ENCODE results near the gene NAPA. TPM values are rescaled to one million over a fixed set of nuclear protein-coding genes. Genes with fewer than 3 reads are reported as not detected.

Gene NAPA
- total RNA-seq, 1 donor from 2014 or later, result 102 TPM

DNA sequence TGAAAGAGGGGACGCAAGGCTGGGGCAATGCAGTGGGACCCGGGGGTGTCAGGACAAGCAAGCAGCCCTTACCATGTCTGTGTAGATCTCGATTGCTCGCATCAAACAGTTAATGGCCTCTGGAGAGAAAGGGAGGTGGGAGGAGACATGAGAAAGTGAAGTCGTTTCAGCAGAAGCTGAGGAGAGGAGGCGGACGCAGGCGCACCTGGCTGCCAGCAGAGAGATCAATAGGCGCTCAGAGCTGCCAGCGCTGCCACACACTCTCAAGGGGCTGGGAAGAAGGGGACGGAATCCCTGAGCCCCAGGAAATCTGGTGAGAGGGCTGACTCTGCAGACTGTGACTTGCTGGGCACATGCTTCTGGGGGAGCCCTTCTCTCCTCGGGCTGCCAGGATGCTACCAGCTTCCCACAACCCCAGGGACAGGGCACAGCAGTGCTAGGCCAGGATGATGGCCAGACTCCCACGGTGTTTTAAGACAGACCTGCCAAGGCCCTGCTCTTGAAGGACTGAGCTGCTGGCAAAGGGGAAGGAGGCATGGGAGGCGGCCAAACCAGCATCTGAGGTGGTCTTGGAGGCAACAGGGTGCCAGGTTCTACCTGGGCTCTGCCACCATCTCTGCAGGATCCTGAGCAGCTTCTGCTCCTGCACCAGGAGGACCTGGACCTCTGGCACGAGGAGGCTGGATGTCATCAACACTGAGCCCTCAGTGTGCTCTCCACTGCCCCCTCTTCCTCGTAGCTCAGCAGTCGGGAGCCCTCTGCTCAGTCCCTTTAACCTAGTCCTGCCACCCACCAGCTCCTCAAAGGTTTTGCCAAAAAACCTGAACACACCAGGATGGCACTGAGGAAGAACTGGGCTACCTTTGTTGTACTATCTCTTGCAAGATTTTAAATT, 19.1 kb downstream of the NAPA start:
- intact Hi-C loops (cut with DNase I), result no loop called here
- Histone ChIP-seq H3K9me3 (no peaks in the 10 kb centered on the region), H3K27me3 (no peaks in the 10 kb centered on the region), H3K36me3 (peaks cover 53 to 79% of the 10 kb centered on the region in 2 donors), H3K4me1 (no peaks in the 10 kb centered on the region), H3K27ac (no peak overlapping the region), H3K4me3 (no peak overlapping the region)
- TF ChIP-seq, protein P1, sequence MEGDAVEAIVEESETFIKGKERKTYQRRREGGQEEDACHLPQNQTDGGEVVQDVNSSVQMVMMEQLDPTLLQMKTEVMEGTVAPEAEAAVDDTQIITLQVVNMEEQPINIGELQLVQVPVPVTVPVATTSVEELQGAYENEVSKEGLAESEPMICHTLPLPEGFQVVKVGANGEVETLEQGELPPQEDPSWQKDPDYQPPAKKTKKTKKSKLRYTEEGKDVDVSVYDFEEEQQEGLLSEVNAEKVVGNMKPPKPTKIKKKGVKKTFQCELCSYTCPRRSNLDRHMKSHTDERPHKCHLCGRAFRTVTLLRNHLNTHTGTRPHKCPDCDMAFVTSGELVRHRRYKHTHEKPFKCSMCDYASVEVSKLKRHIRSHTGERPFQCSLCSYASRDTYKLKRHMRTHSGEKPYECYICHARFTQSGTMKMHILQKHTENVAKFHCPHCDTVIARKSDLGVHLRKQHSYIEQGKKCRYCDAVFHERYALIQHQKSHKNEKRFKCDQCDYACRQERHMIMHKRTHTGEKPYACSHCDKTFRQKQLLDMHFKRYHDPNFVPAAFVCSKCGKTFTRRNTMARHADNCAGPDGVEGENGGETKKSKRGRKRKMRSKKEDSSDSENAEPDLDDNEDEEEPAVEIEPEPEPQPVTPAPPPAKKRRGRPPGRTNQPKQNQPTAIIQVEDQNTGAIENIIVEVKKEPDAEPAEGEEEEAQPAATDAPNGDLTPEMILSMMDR (IDR thresholded peaks at IDR 0.05), result no peak
- DNase-seq (ENCODE audit: low spot score in 2 of 2), result no peak

DNA sequence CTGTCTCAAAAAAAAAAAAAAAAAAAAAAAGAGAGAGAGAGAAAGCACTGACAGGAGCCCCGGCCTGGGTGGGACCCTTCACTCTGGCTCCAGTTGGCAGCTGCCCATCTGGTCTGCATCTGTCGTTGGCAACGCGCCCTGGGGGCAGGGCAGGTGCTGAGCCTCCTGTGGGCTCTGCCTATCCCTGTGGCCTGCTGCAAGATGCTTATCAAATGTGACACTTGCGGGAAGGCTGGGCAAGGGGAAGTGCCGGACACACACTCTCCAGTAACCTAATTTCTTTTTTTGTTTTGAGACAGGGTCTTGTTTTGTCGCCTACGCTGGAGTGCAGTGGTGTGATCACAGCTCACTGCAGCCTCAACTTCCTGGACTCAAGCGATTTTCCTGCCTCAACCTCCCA, 20.1 kb downstream of the NAPA start:
- no peaks in the 10 kb centered on the region for H3K9me3 ChIP-seq
- H3K27ac ChIP-seq, result no peak overlapping the region
- H3K4me1 ChIP-seq, result no peaks in the 10 kb centered on the region
- no peak for DNase-seq (ENCODE audit: low spot score in 2 of 2)
- no peak overlapping the region for H3K4me3 ChIP-seq
- intact Hi-C loops (cut with DNase I), result no loop called here
- H3K27me3 ChIP-seq, result no peaks in the 10 kb centered on the region
- TF ChIP-seq, protein P1 (IDR thresholded peaks at IDR 0.05), result no peak
- peaks cover 49 to 77% of the 10 kb centered on the region in 2 donors for H3K36me3 ChIP-seq

DNA sequence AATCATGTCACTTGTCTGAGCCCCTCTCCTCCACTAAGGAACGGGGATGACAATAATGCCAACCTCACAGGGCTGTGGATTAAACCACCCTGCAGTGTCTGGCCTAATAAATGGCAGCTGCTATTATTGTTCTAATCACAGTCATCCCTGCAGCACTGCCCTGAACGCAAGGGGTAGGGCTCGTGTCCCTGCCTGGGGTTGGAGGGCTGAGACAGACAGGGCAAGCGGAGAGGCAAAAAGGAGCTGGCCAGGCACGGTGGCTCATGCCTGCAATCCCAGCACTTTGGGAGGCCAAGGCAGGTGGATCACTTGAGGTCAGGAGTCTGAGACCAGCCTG, 20.7 kb downstream of the NAPA start:
- no peak for DNase-seq (ENCODE audit: low spot score in 2 of 2)
- Histone ChIP-seq H3K27me3 (no peaks in the 10 kb centered on the region), H3K4me1 (no peaks in the 10 kb centered on the region), H3K9me3 (no peaks in the 10 kb centered on the region), H3K4me3 (no peak overlapping the region), H3K36me3 (peaks cover 50 to 77% of the 10 kb centered on the region in 2 donors), H3K27ac (no peak overlapping the region)
- TF ChIP-seq, protein P1 (IDR thresholded peaks at IDR 0.05), result no peak
- intact Hi-C loops (cut with DNase I), result no loop called here

DNA sequence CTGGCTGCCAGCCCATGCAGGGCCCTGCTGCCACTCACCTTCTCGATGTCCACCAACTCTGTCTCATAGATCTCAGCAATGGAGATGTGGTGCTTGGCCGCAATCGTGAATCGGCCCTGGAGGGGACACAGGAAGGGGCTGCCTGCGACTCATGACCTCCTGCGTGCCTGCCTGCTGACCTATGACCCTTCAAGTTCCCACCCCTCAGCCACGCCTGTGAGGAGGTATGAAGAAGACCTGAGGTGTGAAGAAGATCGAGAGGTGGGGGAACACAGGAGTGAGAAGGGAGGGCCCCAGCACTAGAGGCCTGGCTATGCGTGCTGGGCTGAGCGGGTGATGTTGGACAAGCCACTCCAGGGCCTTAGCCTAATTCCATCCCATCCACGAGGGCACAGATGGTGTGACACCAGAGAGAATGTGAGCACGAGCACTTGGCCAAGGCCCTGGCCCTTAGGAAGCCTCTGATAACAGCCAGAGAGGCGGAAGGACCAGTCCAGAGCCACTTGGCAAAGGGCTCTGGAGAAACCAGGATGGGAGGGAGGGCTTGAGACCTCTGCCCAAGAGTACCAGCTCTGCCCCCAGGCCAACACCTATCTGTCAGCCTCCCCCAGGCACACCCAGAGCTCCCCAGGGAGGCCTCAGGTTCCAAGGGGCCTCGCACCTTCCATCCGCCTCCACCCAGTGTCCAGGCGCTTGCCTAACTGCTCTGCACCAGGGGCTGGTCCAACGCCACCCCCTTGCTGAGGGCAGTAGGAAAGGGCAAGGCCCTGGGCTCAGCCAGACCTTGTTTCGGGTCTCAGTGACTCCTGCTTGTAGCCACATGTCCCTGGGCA, 21.3 kb downstream of the NAPA start:
- H3K9me3 ChIP-seq, result no peaks in the 10 kb centered on the region
- H3K27ac ChIP-seq, result no peak overlapping the region
- no peak overlapping the region for H3K4me3 ChIP-seq
- TF ChIP-seq, protein P1 (IDR thresholded peaks at IDR 0.05), result no peak
- no peaks in the 10 kb centered on the region for H3K27me3 ChIP-seq
- intact Hi-C loops (cut with DNase I), result no loop called here
- DNase-seq (ENCODE audit: low spot score in 2 of 2), result no peak
- H3K4me1 ChIP-seq, result no peaks in the 10 kb centered on the region
- H3K36me3 ChIP-seq, result peaks cover 49 to 75% of the 10 kb centered on the region in 2 donors

DNA sequence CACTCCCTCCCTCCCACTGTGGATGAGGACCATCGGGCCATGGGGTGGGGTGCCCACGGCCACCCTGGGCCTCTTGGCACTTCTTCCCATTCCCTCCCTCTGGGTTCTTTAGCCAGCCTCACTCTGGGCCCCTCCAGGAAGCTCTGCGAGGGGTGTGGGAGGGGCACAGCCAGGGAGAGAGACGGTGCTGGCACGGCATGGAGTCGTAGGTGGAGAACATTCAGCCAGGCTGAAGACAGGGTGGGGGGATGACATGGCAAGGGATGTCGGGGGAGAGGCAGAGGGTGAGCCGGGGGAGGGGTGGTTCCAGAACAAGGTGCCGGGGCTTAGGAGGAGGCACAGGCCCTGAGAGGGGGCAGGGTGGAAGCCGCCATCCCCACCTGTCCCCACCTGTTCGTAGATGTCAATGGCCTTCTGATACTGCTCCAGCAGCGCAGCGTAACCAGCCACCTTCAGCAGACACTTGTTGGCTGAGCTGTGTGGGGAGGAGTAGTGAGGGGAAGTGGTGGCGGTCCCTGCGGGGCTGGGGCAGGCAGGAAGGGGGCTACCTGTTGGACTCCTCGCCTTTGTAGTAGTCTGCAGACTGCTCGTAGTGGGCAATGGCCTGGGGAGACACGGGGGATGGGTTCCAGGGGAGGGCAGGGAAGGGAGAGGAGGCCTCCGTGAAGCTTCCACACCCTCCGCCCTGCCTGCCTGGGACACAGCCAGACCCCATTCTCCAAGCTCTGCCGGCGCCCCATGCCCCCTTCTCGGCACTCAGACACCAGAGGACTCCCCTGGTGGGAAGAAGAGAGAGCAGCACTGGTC, 22.1 kb downstream of the NAPA start:
- H3K4me1 ChIP-seq, result no peaks in the 10 kb centered on the region
- H3K27ac ChIP-seq, result no peak overlapping the region
- no peaks in the 10 kb centered on the region for H3K9me3 ChIP-seq
- peaks cover 52 to 74% of the 10 kb centered on the region in 2 donors for H3K36me3 ChIP-seq
- DNase-seq (ENCODE audit: low spot score in 2 of 2), result no peak
- no peaks in the 10 kb centered on the region for H3K27me3 ChIP-seq
- intact Hi-C loops (cut with DNase I), result no loop called here
- TF ChIP-seq, protein P1 (IDR thresholded peaks at IDR 0.05), result no peak
- H3K4me3 ChIP-seq, result no peak overlapping the region
